GM12892 (cell line): Measurements from ENCODE around the gene TMEM171.

Source experiments
- POLR2A ChIP-seq: IDR thresholded peaks from 2 replicates; pipeline ENCODE4 v1.6.1; 2011; ENCODE audit warnings: low read depth, low read length, control low read depth
- POLR2AphosphoS5 ChIP-seq: IDR thresholded peaks from 2 replicates; pipeline ENCODE4 v1.6.1; 2011; ENCODE audit warnings: low read depth, low read length, control low read depth

DNA sequence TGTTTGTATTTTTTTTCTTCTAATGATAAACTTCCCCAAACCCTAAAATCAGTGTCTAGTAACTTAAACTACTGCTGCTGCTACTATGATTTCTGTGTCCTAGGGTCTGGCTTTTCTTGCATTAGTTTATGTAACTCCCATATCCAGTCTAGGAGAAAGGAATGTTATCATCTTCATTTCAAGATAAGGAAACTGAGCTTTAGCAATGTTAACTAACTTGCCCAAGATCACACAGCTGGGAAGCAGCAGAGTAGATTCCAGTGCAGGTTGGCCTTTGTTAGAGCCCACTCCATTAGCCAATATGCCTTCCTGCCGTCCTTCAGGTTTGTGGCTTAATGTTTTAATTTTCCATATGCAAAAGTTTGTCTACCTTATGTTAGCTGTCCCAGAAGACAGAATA, 10.4 kb downstream of the TMEM171 start:
- TF ChIP-seq POLR2AphosphoS5 (no peak), POLR2A (no peak)
